Type B pancreatic cell (in vitro differentiated cells): ENCODE measurements around the gene SDSL. TPM values are rescaled to one million over a fixed set of nuclear protein-coding genes. Genes with fewer than 3 reads are reported as not detected.

Experiments
- DNase-seq: peaks from one replicate; pipeline ENCODE4 v3.0.0; 2021; ENCODE audit warnings: mixed read lengths; ENCODE audit not compliant: unreplicated experiment; ENCODE audit errors: extremely low spot score
- H3K27ac Mint-ChIP-seq: 2 replicates; pipeline ENCODE4 v1.8.0; 2021; ENCODE audit warnings: mild to moderate bottlenecking, mixed read lengths
- H3K27me3 Mint-ChIP-seq: 2 replicates; pipeline ENCODE4 v1.8.0; 2021; ENCODE audit warnings: mixed read lengths
- H3K36me3 Mint-ChIP-seq: 2 replicates; pipeline ENCODE4 v1.8.0; 2021; ENCODE audit warnings: mixed read lengths
- H3K4me1 Mint-ChIP-seq: one replicate; pipeline ENCODE4 v1.8.0; 2021; ENCODE audit warnings: mixed read lengths; ENCODE audit not compliant: unreplicated experiment
- H3K4me3 Mint-ChIP-seq: 2 replicates; pipeline ENCODE4 v1.8.0; 2021; ENCODE audit warnings: mild to moderate bottlenecking, mixed read lengths
- H3K9me3 Mint-ChIP-seq: 2 replicates; pipeline ENCODE4 v1.8.0; 2021; ENCODE audit warnings: mixed read lengths
- total RNA-seq: library from RNA; stranded (reverse); gene quantifications from 2 replicates; pipeline ENCODE4 v1.2.1, GENCODE V29; 2021; ENCODE audit warnings: low replicate concordance
- TF ChIP-seq, protein P1 (sequence below): fragments of 200-600 bp; sonication (generic); conservative IDR thresholded peaks from 2 replicates; pipeline ENCODE4 v1.5.0; 2021; ENCODE audit warnings: antibody characterized with exemption, mild to moderate bottlenecking

SDSL gene
- total RNA-seq, 1 donor from 2014 or later, result 4.5 TPM

DNA sequence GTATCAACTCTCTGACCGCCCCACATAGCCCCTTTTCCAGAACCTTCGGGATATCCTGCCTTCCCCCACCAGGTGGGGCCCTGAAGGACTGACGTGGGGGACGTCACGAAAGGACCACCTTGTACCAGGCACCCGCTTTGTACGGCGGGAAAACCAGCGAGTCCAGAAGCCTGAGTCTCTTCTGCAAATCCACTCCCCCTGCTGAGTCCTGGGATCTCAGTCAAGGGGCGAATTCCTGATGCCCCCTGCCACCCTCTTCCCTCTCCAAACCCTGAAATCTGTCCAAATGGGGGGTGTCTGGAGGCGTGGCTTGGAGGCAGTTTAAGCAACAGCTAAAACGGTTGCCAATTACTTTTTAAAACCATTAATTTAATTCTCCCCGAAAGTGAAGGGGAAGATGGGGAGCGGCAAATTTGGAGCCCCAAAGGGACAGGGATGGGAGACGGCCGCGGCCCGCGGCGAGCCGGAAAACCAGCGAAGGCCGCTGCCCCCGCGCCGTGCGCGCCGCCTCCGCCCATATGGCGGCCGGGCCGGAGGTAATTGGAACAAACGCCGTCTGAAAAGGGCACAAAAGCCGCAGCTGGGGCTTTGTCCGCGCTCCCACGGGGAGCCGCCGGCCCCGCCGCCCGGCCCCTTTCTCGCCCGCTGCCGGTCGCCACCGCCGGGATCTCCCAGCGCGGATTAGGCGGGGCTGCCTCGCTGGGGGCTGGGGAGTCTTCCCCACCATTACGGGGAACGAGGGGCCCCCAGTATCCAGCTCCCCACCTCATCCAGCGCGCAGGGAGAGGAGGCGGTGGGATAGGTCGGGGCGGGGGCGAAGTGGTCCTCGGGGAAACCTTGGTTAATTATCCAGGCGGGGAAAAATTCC lies 42.9 kb downstream of the SDSL start:
- Mint-ChIP-seq H3K27me3 (peaks cover 90% of the 10 kb centered on the region), H3K4me3 (no peak overlapping the region), H3K36me3 (peaks cover 3% of the 10 kb centered on the region), H3K4me1 (peaks cover 10% of the 10 kb centered on the region), H3K27ac (no peak overlapping the region), H3K9me3 (no peaks in the 10 kb centered on the region)
- TF ChIP-seq, protein P1, sequence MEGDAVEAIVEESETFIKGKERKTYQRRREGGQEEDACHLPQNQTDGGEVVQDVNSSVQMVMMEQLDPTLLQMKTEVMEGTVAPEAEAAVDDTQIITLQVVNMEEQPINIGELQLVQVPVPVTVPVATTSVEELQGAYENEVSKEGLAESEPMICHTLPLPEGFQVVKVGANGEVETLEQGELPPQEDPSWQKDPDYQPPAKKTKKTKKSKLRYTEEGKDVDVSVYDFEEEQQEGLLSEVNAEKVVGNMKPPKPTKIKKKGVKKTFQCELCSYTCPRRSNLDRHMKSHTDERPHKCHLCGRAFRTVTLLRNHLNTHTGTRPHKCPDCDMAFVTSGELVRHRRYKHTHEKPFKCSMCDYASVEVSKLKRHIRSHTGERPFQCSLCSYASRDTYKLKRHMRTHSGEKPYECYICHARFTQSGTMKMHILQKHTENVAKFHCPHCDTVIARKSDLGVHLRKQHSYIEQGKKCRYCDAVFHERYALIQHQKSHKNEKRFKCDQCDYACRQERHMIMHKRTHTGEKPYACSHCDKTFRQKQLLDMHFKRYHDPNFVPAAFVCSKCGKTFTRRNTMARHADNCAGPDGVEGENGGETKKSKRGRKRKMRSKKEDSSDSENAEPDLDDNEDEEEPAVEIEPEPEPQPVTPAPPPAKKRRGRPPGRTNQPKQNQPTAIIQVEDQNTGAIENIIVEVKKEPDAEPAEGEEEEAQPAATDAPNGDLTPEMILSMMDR, result no peak
- no peak for DNase-seq

- H3K9me3 Mint-ChIP-seq, result no peaks in the 10 kb centered on the region
- TF ChIP-seq, protein P1, result no peak
- peak overlapping the region; percentile 62 for H3K4me3 Mint-ChIP-seq
- peaks cover 3% of the 10 kb centered on the region for H3K36me3 Mint-ChIP-seq
- no peak for DNase-seq
- H3K4me1 Mint-ChIP-seq, result peaks cover 10% of the 10 kb centered on the region
- H3K27ac Mint-ChIP-seq, result no peak overlapping the region
- peaks cover 90% of the 10 kb centered on the region for H3K27me3 Mint-ChIP-seq
Observed at GRCh38 chr12:113465808-113466453, 43.8 kb downstream of the SDSL start.

DNA sequence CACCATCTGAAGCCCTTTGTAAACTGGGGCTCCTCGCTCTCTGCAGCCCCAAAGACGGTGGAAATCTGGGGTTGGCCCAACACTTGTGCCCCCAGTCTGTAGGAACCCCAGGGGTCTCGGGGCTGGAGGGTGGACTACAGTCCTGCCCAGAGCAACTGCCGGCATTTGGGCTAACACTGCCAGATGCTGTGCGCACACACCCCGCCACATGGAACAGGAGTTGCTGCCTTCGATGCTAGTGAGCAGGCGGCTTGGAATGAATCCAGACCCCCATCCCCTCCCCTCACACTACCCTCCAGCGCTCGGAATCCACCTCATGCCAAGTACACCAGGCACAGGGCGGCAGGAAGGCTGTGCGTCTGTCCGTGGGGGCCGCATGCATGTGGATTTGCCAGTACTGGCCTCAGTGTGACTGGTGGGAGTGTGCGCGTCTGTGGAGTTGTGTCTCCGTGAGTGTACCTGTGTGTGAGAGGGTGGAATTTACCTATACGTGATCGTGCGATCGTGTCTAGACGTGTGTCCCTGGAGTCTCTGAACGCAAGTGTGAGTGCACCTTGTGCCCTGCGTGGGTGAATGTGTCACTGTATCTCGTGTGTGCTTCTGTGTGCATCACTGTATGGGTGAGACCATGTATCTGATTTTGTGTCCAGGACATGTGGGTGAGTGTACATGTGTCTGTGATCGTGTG lies 44.4 kb downstream of the SDSL start:
- H3K4me3 Mint-ChIP-seq, result peak overlapping the region; percentile 75
- TF ChIP-seq, protein P1, result no peak
- no peaks in the 10 kb centered on the region for H3K9me3 Mint-ChIP-seq
- H3K27ac Mint-ChIP-seq, result peak overlapping the region; percentile 46
- peaks cover 3% of the 10 kb centered on the region for H3K36me3 Mint-ChIP-seq
- peaks cover 88% of the 10 kb centered on the region for H3K27me3 Mint-ChIP-seq
- H3K4me1 Mint-ChIP-seq, result peaks cover 10% of the 10 kb centered on the region
- DNase-seq, result no peak

DNA sequence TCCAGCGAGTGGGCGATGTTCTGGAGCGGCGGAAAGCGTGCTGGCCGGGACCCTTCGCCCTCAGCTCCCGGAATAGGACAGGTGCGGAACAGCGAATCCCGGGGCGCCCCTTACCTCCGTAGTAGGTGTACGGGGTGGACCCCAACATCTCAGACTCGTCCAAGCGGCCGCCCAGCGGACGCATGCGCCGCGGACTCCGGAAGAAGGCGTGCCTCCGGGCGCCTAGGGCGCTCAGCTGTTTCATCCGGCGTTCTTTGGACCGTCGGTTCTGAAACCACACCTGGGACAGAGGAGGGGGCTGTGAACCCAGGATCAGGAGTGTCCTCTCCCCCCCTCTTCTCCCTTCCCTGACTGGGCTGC lies 44.9 kb downstream of the SDSL start:
- Mint-ChIP-seq H3K9me3 (no peaks in the 10 kb centered on the region), H3K27me3 (peaks cover 88% of the 10 kb centered on the region), H3K4me3 (peak overlapping the region; percentile 75), H3K36me3 (peaks cover 3% of the 10 kb centered on the region), H3K27ac (peak overlapping the region; percentile 46), H3K4me1 (peaks cover 10% of the 10 kb centered on the region)
- TF ChIP-seq, protein P1, result no peak
- DNase-seq, result no peak

DNA sequence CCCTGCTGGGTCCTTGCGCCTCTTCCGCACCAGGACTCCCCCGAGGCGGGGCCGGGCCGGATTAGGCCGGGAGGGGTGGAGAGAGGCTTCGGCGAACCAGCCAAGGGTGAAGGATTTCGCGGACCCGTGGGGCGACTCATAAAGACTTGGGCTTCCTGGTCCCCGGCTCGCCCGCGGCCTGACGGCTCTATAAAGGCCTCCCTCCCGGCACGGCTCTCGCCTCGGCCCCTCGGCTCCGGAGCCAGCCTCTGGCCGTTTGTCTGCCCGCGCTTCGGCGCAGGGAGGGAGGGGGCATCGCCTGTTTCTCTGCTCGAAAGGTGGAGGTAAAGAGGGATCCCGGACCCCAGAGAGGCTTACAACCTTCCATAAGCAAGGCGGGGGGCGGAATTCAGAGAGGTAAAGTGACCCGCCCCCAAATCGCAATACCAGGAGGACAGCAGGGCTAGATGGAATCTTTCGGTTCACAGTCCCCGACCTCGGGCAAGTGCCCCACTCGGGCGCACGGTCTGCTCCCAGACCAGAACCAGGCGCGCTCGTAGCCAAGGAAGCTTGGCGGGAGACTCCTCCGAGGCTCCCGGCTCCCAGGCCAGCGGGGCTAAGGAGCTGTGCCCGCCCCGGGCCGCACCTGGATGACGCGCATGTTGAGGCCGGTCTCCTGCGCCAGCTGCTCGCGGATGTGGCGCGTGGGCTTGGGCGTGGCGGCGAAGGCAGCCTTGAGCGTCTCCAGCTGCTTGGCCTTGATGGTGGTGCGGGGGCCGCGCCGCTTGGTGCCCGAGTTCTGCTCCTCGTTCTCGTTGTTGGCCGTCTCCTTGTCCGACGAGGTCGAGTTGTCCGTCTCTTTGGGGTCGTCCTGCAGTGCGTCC lies 45.6 kb downstream of the SDSL start:
- peaks cover 88% of the 10 kb centered on the region for H3K27me3 Mint-ChIP-seq
- no peak overlapping the region for H3K27ac Mint-ChIP-seq
- peak overlapping the region; percentile 64 for H3K4me3 Mint-ChIP-seq
- no peak for DNase-seq
- no peaks in the 10 kb centered on the region for H3K9me3 Mint-ChIP-seq
- H3K36me3 Mint-ChIP-seq, result peaks cover 3% of the 10 kb centered on the region
- TF ChIP-seq, protein P1, result no peak
- peaks cover 7% of the 10 kb centered on the region for H3K4me1 Mint-ChIP-seq
